ENCODE results near the gene MLPH.

DNA sequence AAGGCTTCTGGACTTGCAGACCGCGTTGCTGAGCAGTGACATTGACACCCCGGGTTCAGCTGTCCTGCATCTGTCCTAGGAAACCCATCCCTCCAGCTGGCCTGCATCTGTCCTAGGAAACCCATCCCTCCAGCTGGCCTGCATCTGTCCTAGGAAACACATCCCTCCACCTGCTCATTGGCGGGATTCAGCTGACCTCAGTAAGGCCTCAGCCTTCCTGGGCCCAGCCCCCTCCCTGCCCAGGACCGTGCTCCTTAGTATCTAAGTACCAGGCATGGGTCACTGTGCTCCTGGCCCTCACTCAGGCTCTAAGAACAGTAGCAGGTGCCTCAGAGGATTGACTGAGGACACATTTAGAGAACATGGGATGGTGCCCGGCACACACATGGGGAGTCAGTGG, 1.2 kb downstream of the MLPH start:
- TF ChIP-seq, protein P1, sequence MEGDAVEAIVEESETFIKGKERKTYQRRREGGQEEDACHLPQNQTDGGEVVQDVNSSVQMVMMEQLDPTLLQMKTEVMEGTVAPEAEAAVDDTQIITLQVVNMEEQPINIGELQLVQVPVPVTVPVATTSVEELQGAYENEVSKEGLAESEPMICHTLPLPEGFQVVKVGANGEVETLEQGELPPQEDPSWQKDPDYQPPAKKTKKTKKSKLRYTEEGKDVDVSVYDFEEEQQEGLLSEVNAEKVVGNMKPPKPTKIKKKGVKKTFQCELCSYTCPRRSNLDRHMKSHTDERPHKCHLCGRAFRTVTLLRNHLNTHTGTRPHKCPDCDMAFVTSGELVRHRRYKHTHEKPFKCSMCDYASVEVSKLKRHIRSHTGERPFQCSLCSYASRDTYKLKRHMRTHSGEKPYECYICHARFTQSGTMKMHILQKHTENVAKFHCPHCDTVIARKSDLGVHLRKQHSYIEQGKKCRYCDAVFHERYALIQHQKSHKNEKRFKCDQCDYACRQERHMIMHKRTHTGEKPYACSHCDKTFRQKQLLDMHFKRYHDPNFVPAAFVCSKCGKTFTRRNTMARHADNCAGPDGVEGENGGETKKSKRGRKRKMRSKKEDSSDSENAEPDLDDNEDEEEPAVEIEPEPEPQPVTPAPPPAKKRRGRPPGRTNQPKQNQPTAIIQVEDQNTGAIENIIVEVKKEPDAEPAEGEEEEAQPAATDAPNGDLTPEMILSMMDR (IDR thresholded peaks at IDR 0.05), result no peak
- no peak for TF ChIP-seq POLR2AphosphoS5 (IDR thresholded peaks at IDR 0.05)
